Caco-2 (cell line): ENCODE data around the gene CYRIA. TPM values are rescaled to one million over a fixed set of nuclear protein-coding genes. Genes with fewer than 3 reads are reported as not detected.

Source experiments
- BruUV-seq: library from RNA; stranded (reverse); fragments of 400-500 nt; replicated peaks from 2 replicates; lab custom pipeline; 2021; lab: Mats Ljungman, UMichigan
- CTCF ChIA-PET: fragments of 300-600 bp; sonication (Branson Sonifier 250); formaldehyde crosslinking; loops from one replicate; lab custom pipeline; 2022; ENCODE audit warnings: antibody characterized with exemption; lab: Charles Lee
- POLR2A ChIA-PET: fragments of 300-600 bp; sonication (Branson Sonifier 250); formaldehyde crosslinking; loops from one replicate; lab custom pipeline; 2022; ENCODE audit warnings: antibody characterized with exemption; lab: Charles Lee
- DNase-seq, 2 experiments: peaks; one replicate each; pipeline versions ENCODE4 v3.0.0 to v3.0.0-alpha.2; 2020 to 2022
- H3K27me3 ChIP-seq: replicated peaks from 2 replicates; pipeline ENCODE4 v1.6.0; 2011; ENCODE audit warnings: low read length; ENCODE audit not compliant: control insufficient read depth, insufficient read depth
- H3K36me3 ChIP-seq: 2 replicates; pipeline ENCODE4 v1.5.1; 2011; ENCODE audit warnings: low read length; ENCODE audit not compliant: control insufficient read depth, insufficient read depth
- H3K4me1 ChIP-seq: fragments of 250-450 bp; sonication (Bioruptor Pico); 2 replicates; pipeline ENCODE4 v1.5.1; 2020; ENCODE audit warnings: mild to moderate bottlenecking
- H3K4me3 ChIP-seq: 2 replicates; pipeline ENCODE4 v1.5.1; 2011; ENCODE audit warnings: low read depth, mild to moderate bottlenecking, control low read depth, low read length
- H3K9me3 ChIP-seq: fragments of 250-450 bp; sonication (Bioruptor Pico); 2 replicates; pipeline ENCODE4 v1.5.1; 2020; ENCODE audit warnings: mild to moderate bottlenecking, moderate library complexity
- H3K27ac Mint-ChIP-seq: one replicate; pipeline ENCODE4 v1.8.0; 2022; ENCODE audit warnings: mixed read lengths; ENCODE audit not compliant: unreplicated experiment
- H3K27me3 Mint-ChIP-seq: one replicate; pipeline ENCODE4 v1.8.0; 2022; ENCODE audit warnings: mixed read lengths; ENCODE audit not compliant: insufficient read depth, unreplicated experiment
- H3K36me3 Mint-ChIP-seq: one replicate; pipeline ENCODE4 v1.8.0; 2022; ENCODE audit warnings: mild to moderate bottlenecking, mixed read lengths; ENCODE audit not compliant: insufficient read depth, unreplicated experiment
- H3K4me1 Mint-ChIP-seq: one replicate; pipeline ENCODE4 v1.8.0; 2022; ENCODE audit warnings: low read depth, mixed read lengths; ENCODE audit not compliant: unreplicated experiment
- H3K4me3 Mint-ChIP-seq: one replicate; pipeline ENCODE4 v1.8.0; 2022; ENCODE audit warnings: mild to moderate bottlenecking, moderate library complexity, mixed read lengths; ENCODE audit not compliant: unreplicated experiment
- H3K9me3 Mint-ChIP-seq: one replicate; pipeline ENCODE4 v1.8.0; 2022; ENCODE audit warnings: mixed read lengths; ENCODE audit not compliant: unreplicated experiment
- CTCF ChIP-seq, 2 experiments: fragments of 200-600 bp in 1 of 2; IDR thresholded peaks; 1 replicate in 1 of 2; 2 replicates in 1 of 2; pipeline versions ENCODE4 v1.5.1 to v1.8.0; 2011 to 2022; ENCODE audit warnings: antibody characterized with exemption in 1 of 2, control low read depth in 1 of 2, inconsistent platforms in 1 of 2, low read depth in 1 of 2, low read length in 1 of 2, mild to moderate bottlenecking in 1 of 2, moderate library complexity in 1 of 2; ENCODE audit not compliant: insufficient read depth in 1 of 2, severe bottlenecking in 1 of 2, unreplicated experiment in 1 of 2
- intact Hi-C: fragments of 100-400 bp; cut with micrococcal nuclease; formaldehyde crosslinking; loops from one replicate; pipeline ENCODE4 v1.10.0; 2022; ENCODE audit not compliant: unreplicated experiment
- total RNA-seq: library from RNA; stranded (reverse); gene quantifications from 2 replicates; pipeline ENCODE4 v1.2.3, GENCODE V29; 2022

CYRIA gene
- total RNA-seq, 1 experiment from 2014 or later: 0.20 TPM

GRCh38 chr2:16656784-16657391 is 8.7 kb downstream of the CYRIA start:
- no peaks in the 10 kb centered on the region for H3K9me3 ChIP-seq
- BruUV-seq: no TSS peak
- no peaks in the 10 kb centered on the region for H3K27me3 ChIP-seq
- ChIA-PET POLR2A (no interaction called here), CTCF (interaction anchor here (1.2 kb wide), 1 partner anchor 43 kb away, joined by 3 read pairs; no protein-coding TSS in a partner anchor)
- no peaks in the 10 kb centered on the region for H3K36me3 Mint-ChIP-seq
- peaks cover 6% of the 10 kb centered on the region for H3K4me1 Mint-ChIP-seq
- no peaks in the 10 kb centered on the region for H3K9me3 Mint-ChIP-seq
- no peaks in the 10 kb centered on the region for H3K36me3 ChIP-seq
- TF ChIP-seq CTCF (IDR thresholded peaks at IDR 0.05; ENCODE audit: insufficient read depth in 1 of 2, low read depth in 1 of 2, low read length in 1 of 2, severe bottlenecking in 1 of 2, unreplicated experiment in 1 of 2): no peak
- no peak overlapping the region for H3K4me3 ChIP-seq
- no peak for DNase-seq
- intact Hi-C loops: no loop called here
- no peak overlapping the region for H3K4me3 Mint-ChIP-seq
- no peaks in the 10 kb centered on the region for H3K4me1 ChIP-seq
- H3K27ac Mint-ChIP-seq: no peak overlapping the region
- H3K27me3 Mint-ChIP-seq: peaks cover 9% of the 10 kb centered on the region

GRCh38 chr2:16655905-16656642 is 9.6 kb downstream of the CYRIA start:
- BruUV-seq: no TSS peak
- Histone ChIP-seq H3K9me3 (no peaks in the 10 kb centered on the region), H3K27me3 (no peaks in the 10 kb centered on the region), H3K4me3 (no peak overlapping the region), H3K36me3 (no peaks in the 10 kb centered on the region), H3K4me1 (no peaks in the 10 kb centered on the region)
- no peak overlapping the region for H3K27ac Mint-ChIP-seq
- TF ChIP-seq CTCF (IDR thresholded peaks at IDR 0.05; ENCODE audit: insufficient read depth in 1 of 2, low read depth in 1 of 2, low read length in 1 of 2, severe bottlenecking in 1 of 2, unreplicated experiment in 1 of 2): no peak
- peaks cover 6% of the 10 kb centered on the region for H3K4me1 Mint-ChIP-seq
- H3K9me3 Mint-ChIP-seq: no peaks in the 10 kb centered on the region
- no peaks in the 10 kb centered on the region for H3K36me3 Mint-ChIP-seq
- DNase-seq: no peak
- no peak overlapping the region for H3K4me3 Mint-ChIP-seq
- peaks cover 5% of the 10 kb centered on the region for H3K27me3 Mint-ChIP-seq
- intact Hi-C loops: no loop called here
- ChIA-PET CTCF (interaction anchor here (1.2 kb wide), 1 partner anchor 43 kb away, joined by 3 read pairs; no protein-coding TSS in a partner anchor), POLR2A (no interaction called here)

DNA sequence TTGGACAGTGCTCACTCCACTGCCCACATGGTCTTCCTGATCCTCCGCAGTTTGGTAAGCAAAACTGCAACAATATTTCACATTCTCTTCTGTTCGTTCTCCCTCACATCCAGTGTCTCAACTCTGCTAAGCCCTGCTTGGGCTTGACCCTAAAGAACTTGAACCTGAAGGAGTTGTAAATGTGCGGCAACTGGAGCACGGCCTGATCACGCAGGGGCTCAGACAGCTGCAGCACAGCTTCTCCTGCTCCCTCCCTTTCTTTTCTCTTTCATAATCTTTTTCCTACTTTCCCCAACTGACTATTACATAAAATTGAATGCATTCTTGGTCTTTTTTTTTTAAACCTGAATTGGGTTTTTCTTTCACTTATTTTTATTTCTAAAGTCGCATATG is 10.2 kb downstream of the CYRIA start:
- no peak for TF ChIP-seq CTCF (IDR thresholded peaks at IDR 0.05; ENCODE audit: insufficient read depth in 1 of 2, low read depth in 1 of 2, low read length in 1 of 2, severe bottlenecking in 1 of 2, unreplicated experiment in 1 of 2)
- CTCF ChIA-PET: no interaction called here
- no peaks in the 10 kb centered on the region for H3K4me1 ChIP-seq
- no peaks in the 10 kb centered on the region for H3K27me3 ChIP-seq
- no peak overlapping the region for H3K27ac Mint-ChIP-seq
- no TSS peak for BruUV-seq
- H3K36me3 Mint-ChIP-seq: no peaks in the 10 kb centered on the region
- H3K9me3 Mint-ChIP-seq: no peaks in the 10 kb centered on the region
- peaks cover 5% of the 10 kb centered on the region for H3K27me3 Mint-ChIP-seq
- H3K4me3 Mint-ChIP-seq: no peak overlapping the region
- POLR2A ChIA-PET: no interaction called here
- H3K4me3 ChIP-seq: no peak overlapping the region
- intact Hi-C loops: no loop called here
- H3K9me3 ChIP-seq: no peaks in the 10 kb centered on the region
- peaks cover 6% of the 10 kb centered on the region for H3K4me1 Mint-ChIP-seq
- no peaks in the 10 kb centered on the region for H3K36me3 ChIP-seq
- no peak for DNase-seq
